Calu3 (cell line): ENCODE data around the gene ARHGEF4. TPM values are rescaled to one million over a fixed set of nuclear protein-coding genes. Genes with fewer than 3 reads are reported as not detected.

Source experiments
- BruUV-seq: library from RNA; stranded (reverse); fragments of 400-500 nt; replicated peaks from 2 replicates; lab custom pipeline; 2021; lab: Mats Ljungman, UMichigan
- CTCF ChIA-PET: fragments of 300-600 bp; sonication (Branson Sonifier 250); formaldehyde crosslinking; loops from one replicate; lab custom pipeline; 2022; ENCODE audit warnings: antibody characterized with exemption; lab: Charles Lee
- DNase-seq: peaks from one replicate; pipeline ENCODE4 v3.0.0; 2022
- H3K27ac Mint-ChIP-seq: one replicate; pipeline ENCODE4 v1.8.0; 2022; ENCODE audit warnings: mixed read lengths; ENCODE audit not compliant: unreplicated experiment
- H3K27me3 Mint-ChIP-seq: one replicate; pipeline ENCODE4 v1.8.0; 2022; ENCODE audit warnings: mixed read lengths; ENCODE audit not compliant: unreplicated experiment
- H3K36me3 Mint-ChIP-seq: one replicate; pipeline ENCODE4 v1.8.0; 2022; ENCODE audit warnings: mild to moderate bottlenecking, moderate library complexity, mixed read lengths; ENCODE audit not compliant: insufficient read depth, unreplicated experiment
- H3K4me1 Mint-ChIP-seq: one replicate; pipeline ENCODE4 v1.8.0; 2022; ENCODE audit warnings: mild to moderate bottlenecking, low read depth, mixed read lengths; ENCODE audit not compliant: unreplicated experiment
- H3K4me3 Mint-ChIP-seq: one replicate; pipeline ENCODE4 v1.8.0; 2022; ENCODE audit warnings: mild to moderate bottlenecking, low read depth, moderate library complexity, mixed read lengths; ENCODE audit not compliant: unreplicated experiment
- H3K9me3 Mint-ChIP-seq: one replicate; pipeline ENCODE4 v1.8.0; 2022; ENCODE audit warnings: low read depth, mixed read lengths; ENCODE audit not compliant: unreplicated experiment
- intact Hi-C: fragments of 100-400 bp; cut with micrococcal nuclease; formaldehyde crosslinking; loops from one replicate; pipeline ENCODE4 v1.10.0; 2022; ENCODE audit not compliant: unreplicated experiment
- total RNA-seq: library from RNA; stranded (reverse); gene quantifications from 2 replicates; pipeline ENCODE4 v1.2.3, GENCODE V29; 2022
- TF ChIP-seq, protein P1 (sequence below): fragments of 200-600 bp; IDR thresholded peaks from one replicate; pipeline ENCODE4 v1.8.0; 2022; ENCODE audit warnings: antibody characterized with exemption; ENCODE audit not compliant: unreplicated experiment

ARHGEF4 gene
- total RNA-seq, 1 experiment from 2014 or later, result 8.8 TPM

DNA sequence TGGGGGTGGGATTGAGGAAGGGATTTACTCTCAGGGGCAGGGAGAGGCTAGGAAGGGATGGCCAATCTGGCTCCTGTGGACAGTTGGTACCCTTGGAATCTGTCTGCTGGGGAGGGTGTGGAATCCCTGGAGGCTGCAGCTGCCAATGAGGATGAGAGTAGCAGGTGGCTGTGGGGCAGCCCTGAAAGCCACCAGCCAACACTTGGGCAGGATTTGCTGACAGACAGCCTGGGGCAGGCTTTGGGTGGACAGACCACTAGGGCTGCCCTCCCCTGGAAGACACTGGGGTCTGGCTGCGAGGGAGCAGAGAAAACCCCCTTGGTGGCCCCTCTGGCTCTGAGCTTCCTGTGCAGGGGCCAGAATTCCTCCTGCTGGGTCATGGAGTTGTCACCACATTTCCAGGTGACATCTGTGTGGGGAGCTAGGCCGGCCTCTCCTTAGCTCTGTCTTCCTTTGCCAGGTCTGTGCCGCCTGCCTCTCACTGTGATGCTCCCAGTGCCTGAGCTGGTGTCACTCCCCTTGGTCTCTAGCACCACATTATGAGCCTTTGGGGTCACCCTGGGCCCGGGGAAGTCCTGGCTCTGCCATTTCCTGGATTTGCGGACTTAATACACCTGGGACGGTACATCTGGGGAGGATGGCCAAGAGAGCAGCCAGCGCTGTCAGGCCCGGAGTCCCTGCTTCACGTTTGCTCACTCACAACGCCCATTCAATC is 13.4 kb upstream of the ARHGEF4 start:
- Mint-ChIP-seq H3K4me3 (no peak overlapping the region), H3K27ac (no peak overlapping the region), H3K36me3 (peaks cover 6% of the 10 kb centered on the region), H3K4me1 (peaks cover 33% of the 10 kb centered on the region), H3K9me3 (no peaks in the 10 kb centered on the region), H3K27me3 (no peaks in the 10 kb centered on the region)
- TF ChIP-seq, protein P1, sequence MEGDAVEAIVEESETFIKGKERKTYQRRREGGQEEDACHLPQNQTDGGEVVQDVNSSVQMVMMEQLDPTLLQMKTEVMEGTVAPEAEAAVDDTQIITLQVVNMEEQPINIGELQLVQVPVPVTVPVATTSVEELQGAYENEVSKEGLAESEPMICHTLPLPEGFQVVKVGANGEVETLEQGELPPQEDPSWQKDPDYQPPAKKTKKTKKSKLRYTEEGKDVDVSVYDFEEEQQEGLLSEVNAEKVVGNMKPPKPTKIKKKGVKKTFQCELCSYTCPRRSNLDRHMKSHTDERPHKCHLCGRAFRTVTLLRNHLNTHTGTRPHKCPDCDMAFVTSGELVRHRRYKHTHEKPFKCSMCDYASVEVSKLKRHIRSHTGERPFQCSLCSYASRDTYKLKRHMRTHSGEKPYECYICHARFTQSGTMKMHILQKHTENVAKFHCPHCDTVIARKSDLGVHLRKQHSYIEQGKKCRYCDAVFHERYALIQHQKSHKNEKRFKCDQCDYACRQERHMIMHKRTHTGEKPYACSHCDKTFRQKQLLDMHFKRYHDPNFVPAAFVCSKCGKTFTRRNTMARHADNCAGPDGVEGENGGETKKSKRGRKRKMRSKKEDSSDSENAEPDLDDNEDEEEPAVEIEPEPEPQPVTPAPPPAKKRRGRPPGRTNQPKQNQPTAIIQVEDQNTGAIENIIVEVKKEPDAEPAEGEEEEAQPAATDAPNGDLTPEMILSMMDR, result no peak
- intact Hi-C loops, result no loop called here
- no TSS peak for BruUV-seq
- no peak for DNase-seq
- CTCF ChIA-PET, result no interaction called here

DNA sequence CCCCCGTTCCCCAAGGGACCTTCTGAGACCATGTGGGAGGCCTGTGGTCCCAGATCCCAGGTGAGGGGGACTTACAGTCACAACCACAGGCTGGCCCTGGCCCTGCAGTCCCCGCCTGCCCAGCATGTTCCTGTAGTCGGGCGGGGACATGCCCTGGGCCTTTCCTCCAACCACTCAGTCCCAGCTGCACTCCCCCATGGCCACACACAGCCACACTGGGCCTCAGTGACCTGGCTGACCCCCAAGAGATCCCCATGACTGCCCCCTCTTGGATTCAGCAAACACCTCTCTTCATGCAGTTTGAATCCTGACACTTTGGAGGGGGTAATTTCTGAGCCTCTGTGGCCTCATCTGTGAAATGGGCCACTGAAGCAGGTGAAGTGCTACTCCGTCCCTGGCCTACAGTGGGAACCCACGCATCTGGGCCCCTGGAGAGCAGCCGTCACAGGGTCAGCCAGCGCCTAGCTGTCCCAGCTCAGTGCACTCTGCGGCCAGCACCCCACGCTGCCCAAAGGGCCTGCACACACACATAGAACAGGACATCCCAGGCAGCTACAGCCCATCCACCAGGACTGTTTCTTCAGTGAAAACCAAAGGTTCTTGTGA is 12.7 kb upstream of the ARHGEF4 start:
- DNase-seq, result no peak
- no peak overlapping the region for H3K4me3 Mint-ChIP-seq
- H3K27ac Mint-ChIP-seq, result peak overlapping the region; percentile 83
- H3K36me3 Mint-ChIP-seq, result peaks cover 12% of the 10 kb centered on the region
- H3K9me3 Mint-ChIP-seq, result no peaks in the 10 kb centered on the region
- intact Hi-C loops, result no loop called here
- BruUV-seq, result no TSS peak
- no peaks in the 10 kb centered on the region for H3K27me3 Mint-ChIP-seq
- TF ChIP-seq, protein P1, result no peak
- CTCF ChIA-PET, result interaction anchor here (0.6 to 1.3 kb wide), 4 partner anchors 11 to 45 kb away, joined by 3 to 5 read pairs (median 3); partner anchors contain the start of gene ARHGEF4
- H3K4me1 Mint-ChIP-seq, result peaks cover 36% of the 10 kb centered on the region

DNA sequence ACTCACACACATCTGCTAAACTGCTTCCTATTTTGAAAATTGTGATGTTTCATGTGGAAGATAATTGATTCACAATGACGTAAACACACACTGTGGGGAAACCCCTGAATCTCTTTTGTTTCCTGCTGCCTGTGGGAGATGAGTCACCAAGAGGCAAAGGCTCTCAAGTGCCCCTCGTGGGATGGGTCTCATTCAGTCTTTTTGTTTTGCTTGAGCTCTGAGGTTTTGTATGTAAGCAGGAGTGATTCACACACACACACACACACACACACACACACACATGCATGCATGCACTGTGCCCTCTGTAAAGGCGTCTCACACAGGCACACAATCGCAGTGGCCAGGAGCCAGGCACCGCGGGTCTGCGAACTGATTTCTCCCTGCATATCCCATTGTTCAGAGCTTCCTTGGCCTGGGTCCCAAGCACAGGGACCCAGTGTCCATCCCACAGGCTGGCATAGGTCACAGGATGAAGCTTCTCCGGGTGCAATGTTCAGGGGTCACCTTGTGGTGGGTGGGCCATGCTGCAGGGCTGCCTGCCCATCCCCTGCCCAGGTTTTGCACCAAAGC is 12.1 kb upstream of the ARHGEF4 start:
- intact Hi-C loops, result no loop called here
- Mint-ChIP-seq H3K4me1 (peaks cover 41% of the 10 kb centered on the region), H3K36me3 (peaks cover 13% of the 10 kb centered on the region), H3K4me3 (no peak overlapping the region), H3K27me3 (no peaks in the 10 kb centered on the region), H3K27ac (peak overlapping the region; percentile 83), H3K9me3 (no peaks in the 10 kb centered on the region)
- BruUV-seq, result no TSS peak
- DNase-seq, result peak; percentile 63
- CTCF ChIA-PET, result interaction anchor here (0.6 to 1.3 kb wide), 4 partner anchors 11 to 45 kb away, joined by 3 to 5 read pairs (median 3); partner anchors contain the start of gene ARHGEF4
- TF ChIP-seq, protein P1, result no peak

DNA sequence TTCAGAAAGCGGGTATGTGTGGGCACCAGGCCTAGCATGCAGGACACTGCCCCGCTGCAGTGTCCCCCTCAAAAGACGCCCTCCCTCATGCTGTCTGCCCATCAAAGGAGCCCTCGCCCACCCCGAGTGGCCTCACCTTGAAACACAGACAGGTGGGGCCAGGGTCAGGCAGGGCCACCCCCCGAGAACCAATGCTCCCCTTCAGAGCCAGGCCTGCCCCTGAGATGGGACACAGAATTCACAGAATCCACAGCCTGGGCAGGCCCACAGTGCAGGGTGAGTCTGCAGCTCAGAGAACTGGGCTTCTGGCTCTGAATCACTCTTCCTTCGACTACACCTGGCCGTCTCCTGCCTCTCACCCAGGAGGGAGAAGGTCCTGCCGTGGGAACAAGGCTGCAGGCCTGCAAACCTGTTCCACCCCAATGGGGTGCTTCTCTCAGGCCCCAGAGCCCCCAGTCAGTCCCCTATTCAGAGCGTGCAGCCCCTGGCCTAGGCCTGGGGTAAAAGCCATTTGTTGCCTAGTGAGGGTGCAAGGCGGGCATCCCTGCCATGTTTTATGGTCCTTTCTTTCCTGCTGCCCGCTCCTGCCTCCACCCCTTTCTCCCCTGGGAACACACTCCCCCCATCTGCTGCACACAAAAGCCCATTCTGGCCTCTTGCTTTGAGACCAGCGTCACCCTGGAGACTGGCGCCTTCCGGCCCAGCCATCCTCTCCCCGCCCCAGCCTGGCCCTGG is 11.3 kb upstream of the ARHGEF4 start:
- Mint-ChIP-seq H3K36me3 (peaks cover 13% of the 10 kb centered on the region), H3K4me1 (peaks cover 41% of the 10 kb centered on the region), H3K4me3 (no peak overlapping the region), H3K27me3 (no peaks in the 10 kb centered on the region), H3K27ac (no peak overlapping the region), H3K9me3 (no peaks in the 10 kb centered on the region)
- intact Hi-C loops, result no loop called here
- CTCF ChIA-PET, result interaction anchor here (0.5 to 1.3 kb wide), 3 partner anchors 28 to 251 kb away, joined by 3 to 5 read pairs (median 3); no protein-coding TSS in a partner anchor
- no TSS peak for BruUV-seq
- DNase-seq, result no peak
- TF ChIP-seq, protein P1, result no peak
